GM19328 (cell line): ENCODE results near the gene LYRM4.
"Not testable (repeated sequence)": the region's sequence is repeated elsewhere in the genome, so short reads cannot be mapped to it uniquely, and the experiment has no call there.

Experiments used
- ATAC-seq: cut with Tn5 transposase; IDR thresholded peaks from one replicate; pipeline ENCODE4 v1.9.1; 2021; ENCODE audit warnings: mild to moderate bottlenecking, moderate library complexity; ENCODE audit not compliant: unreplicated experiment

The LYRM4 gene

DNA sequence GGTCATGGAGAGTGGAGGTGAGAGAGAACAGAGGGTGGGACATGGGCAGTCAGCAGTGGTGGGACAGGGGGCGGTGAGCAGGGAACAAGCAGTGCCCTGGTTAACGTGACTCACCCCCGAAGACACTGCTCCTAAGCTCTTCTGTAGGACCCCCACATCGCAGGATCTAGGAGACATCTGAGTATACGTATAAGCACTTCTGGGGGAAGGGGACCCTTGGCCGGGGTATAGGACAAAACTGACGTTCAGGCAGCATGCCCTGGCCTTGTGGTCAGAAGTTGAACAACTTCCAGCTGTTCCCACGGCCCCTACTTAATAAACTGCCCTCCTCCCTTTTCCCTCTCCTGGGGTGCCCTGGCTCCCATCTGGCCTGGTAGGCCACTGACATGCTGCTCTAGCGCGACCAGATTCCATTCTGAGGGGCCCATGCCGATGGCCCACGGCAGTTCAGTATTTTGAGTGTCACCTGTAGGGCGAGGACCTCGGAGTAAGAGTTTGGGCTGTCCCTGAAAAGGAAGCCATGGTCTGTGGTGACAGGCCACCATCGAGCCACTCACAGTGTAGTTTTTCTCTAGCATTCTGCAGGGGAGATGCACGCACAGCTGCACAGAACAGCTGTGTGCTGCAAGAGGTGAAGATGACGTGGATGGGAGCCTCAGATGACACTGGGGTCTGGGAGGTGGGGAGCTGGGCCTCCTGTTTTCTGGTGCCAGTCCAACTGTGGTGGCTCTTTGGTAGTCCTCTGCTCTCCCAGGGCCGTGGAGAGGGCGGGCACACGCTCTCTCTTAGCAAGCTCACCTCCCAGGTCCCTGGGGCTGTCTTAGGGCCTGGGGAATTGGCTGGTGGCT, 137.2 kb downstream of the LYRM4 start:
- ATAC-seq, result no peak

- no peak for ATAC-seq
Measured at GRCh38 chr6:5122504-5123112, 138.1 kb downstream of the LYRM4 start.

DNA sequence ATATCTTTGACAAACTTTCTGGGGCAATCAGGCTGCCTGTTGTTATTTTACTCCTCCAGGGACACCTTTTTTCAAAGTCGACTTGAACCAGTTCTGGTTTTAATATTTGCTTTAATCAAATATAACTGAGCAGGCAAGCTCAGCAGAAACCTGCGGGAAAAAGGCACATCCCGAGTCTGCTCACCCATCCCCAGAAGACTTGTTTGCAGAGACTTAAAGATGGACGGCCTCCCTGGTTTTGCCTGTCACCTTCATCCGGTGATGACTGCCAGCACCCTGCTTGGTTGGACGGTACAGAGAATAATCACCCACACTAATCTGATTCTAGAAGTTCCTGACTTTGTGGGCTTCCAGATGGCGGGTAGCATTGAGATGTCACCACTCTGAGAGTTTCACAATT, 138.8 kb downstream of the LYRM4 start:
- ATAC-seq, result no peak

DNA sequence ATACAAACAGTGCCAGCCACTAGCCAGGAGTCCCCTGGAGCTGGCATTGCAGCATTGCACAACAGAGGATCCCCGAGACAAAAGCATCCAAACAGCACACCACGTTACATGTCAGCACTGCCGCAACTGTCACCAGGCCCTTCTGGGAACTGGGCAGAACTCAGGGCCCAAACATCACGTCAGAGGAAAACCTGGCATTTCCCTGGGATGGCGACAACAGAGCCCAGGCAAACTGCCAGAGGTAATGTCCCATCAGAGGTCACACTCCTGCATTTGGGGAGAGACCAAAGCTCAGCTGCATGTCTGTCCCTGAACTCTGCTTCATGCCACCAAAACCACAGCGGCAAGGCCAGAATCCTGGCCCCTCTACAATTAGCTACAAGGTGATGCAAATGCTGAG, 139.3 kb downstream of the LYRM4 start:
- no peak for ATAC-seq

GRCh38 chr6:5120543-5120942, 140.2 kb downstream of the LYRM4 start:
- not testable (repeated sequence) for ATAC-seq

DNA sequence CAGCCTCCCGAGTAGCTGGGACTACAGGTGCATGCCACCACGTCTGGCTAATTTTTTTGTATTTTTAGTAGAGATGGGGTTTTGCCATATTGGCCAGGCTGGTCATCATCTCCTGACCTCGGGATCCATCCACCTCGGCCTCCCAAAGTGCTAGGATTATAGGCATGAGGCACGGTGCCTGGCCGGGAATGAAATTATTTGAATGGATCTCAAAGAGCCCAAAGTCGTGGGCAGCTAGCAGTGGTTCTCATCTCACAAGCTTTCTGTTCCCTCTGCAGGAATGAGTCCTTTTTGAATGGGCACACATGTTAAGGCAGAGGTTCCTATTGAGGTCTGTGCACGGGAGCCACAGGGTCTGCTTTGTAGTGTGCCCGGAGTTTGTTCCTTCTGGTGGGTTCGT, 140.7 kb downstream of the LYRM4 start:
- no peak for ATAC-seq

- no peak for ATAC-seq
Measured at GRCh38 chr6:5119090-5119951, 141.4 kb downstream of the LYRM4 start.

- ATAC-seq, result no peak
Measured at GRCh38 chr6:5116243-5116991, 144.3 kb downstream of the LYRM4 start.

- ATAC-seq, result no peak
Measured at GRCh38 chr6:5115168-5115567, 145.6 kb downstream of the LYRM4 start.

GRCh38 chr6:5113096-5113495, 147.7 kb downstream of the LYRM4 start:
- no peak for ATAC-seq

GRCh38 chr6:5112066-5112799, 148.5 kb downstream of the LYRM4 start:
- ATAC-seq, result no peak

GRCh38 chr6:5111626-5112025, 149.1 kb downstream of the LYRM4 start:
- no peak for ATAC-seq

DNA sequence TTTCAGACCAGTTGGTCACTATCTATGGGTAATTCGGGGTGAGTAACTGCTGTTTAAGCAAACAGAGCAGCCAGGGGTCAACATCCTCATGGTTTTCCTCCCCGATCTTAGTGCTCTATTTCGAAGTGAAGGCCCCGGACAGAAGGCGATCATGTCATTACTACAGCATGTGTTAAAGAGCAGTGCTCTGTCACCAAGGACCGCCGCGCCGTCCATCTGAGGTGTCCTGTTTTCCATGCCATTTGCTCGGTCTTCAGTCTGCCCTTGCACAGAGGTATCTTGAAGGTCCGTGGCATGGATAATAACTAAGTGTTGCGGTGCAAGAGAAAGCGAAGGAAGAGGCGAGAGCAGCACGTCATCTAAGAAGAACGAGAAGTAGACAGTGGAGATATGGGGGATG, 150.5 kb downstream of the LYRM4 start:
- ATAC-seq, result no peak

- ATAC-seq, result no peak
Measured at GRCh38 chr6:5109436-5109835, 151.3 kb downstream of the LYRM4 start.

DNA sequence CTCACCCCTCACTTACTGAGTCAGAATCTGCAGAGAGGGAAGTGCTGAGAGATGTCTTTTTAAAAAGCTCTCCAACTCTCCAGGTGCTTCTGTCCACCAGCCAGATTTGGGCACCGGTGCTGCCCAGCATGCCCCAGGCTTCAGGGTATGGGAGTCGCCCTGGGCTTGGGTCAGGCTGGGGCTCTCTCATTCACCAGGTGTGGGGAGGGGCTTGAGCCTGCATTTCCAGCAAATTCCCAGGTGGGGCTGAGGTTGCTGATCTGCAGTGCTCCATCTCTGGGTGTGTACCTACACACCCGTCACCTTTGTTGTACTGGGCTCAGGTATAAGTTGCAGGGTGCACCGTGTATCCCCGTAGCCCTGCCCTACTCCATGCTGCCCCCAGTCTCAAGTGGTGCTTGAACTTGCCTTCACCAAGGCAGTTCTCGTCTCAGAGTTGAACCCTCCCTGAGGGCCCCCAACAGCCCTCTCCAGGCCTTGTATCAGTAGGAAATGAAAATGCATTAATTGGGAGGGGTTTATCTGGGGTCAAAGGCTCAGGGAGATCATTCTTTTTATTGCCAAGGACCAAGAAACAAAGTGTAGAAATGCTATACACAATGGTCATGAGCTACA, 152.1 kb downstream of the LYRM4 start:
- ATAC-seq, result no peak

DNA sequence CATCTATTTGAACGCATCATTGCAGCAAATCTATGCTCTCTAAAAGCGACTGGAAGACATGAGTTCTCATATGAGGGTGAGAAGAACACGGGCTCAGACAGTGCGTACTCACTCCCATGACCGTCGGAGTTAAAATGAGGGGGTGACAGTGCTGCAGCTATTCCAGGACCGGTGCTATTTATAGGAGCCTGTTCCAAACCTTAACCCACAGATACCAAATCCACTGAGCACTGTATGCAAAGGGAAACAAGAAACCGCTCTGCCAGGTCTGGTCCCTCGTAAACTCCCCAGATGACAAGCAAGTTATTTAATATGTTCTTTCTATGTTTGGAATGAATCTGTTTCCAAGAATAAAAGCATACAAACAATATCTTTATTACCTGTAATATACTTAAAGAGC, 152.7 kb downstream of the LYRM4 start:
- ATAC-seq, result no peak

GRCh38 chr6:5107341-5107740, 153.4 kb downstream of the LYRM4 start:
- no peak for ATAC-seq

- ATAC-seq, result no peak
Measured at GRCh38 chr6:5105146-5105545, 155.6 kb downstream of the LYRM4 start.

DNA sequence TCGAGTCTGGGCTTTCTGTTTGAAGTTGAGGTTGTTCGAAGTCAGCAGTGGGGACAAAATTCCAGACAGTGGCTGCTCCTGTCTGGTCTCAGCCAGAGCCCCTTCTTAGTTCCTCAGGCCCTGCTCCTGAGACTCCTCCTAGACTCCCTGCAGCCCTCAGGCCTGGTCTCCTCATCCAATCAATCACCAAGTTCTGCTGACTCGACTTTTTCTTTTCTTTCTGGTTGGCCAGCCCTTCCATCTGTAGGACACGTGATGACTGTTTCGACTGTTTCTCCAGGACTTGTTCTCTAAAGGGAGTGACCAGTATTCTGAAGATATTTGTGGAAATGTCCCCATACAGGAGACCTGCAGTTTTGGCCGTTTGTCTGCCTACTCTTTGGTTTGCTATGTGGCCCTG, 156.1 kb downstream of the LYRM4 start:
- no peak for ATAC-seq

GRCh38 chr6:5103250-5103649, 157.5 kb downstream of the LYRM4 start:
- no peak for ATAC-seq
